B cell (primary cell): ENCODE measurements around the gene CDK8.

ENCODE experiments used
- CTCF ChIP-seq: fragments of 200-600 bp; IDR thresholded peaks from one replicate; pipeline ENCODE4 v1.8.0; 2022; ENCODE audit warnings: antibody characterized with exemption, mild to moderate bottlenecking
- EZH2 ChIP-seq: IDR thresholded peaks from 2 replicates; pipeline ENCODE4 v1.6.1; 2012; ENCODE audit warnings: borderline replicate concordance, low read depth, mild to moderate bottlenecking, moderate library complexity, low read length; ENCODE audit not compliant: insufficient read depth, poor library complexity, severe bottlenecking

- TF ChIP-seq CTCF (no peak), EZH2 (no peak)
These were observed 86.9 kb downstream of the CDK8 start for GRCh38 chr13:26340807-26341206.
